ENCODE results near the gene LSM7.
"Not testable (repeated sequence)": the region's sequence is repeated elsewhere in the genome, so short reads cannot be mapped to it uniquely, and the experiment has no call there.

LSM7 gene

DNA sequence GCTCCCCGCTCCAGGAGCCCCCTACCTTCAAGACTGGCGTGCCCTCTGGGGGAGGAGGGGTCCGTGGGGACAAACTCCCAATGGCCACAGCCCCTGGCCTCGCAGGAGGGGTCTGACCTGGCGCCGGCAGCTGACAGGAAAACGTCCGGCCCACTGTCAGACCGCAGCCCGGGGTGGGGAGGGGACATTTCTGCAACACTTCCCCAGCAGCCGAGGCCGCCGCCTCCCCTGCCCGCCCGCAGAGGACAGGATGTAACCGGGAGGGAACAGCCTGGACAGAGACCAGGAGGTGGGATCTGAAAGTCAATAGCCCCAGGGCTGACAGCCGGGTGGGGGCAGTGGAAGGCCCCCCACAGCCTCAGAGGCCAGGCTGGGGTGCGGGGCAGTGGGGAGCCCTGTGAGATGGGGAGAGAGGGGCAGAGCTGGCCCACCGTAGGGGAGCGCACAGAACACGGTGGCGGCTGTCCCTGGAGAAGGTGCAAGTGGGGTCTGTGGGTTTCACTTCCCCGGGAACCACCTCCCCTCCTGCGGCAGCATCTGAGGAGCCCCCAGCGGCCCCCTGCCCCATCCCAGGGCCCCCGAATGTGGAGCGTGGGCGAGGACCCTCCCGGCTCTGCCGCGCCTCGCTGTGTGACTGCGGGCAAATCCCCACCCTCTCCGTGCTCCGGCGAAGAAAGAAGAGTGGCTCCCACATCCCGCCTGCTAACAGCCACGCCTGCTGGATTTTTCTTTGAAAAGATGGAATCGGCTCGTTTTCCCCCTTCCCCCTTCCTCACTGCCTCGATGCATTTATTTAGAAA, 46.1 kb downstream of the LSM7 start, which contains the start of gene PEAK3:
TSS of gene PEAK3 (minus strand) at position 114 of the 800 bp plus-strand sequence. CDS start 1,244 bp downstream, outside the sequence.
- DNase-seq (ENCODE audit: low spot score), result peak; percentile 38

DNA sequence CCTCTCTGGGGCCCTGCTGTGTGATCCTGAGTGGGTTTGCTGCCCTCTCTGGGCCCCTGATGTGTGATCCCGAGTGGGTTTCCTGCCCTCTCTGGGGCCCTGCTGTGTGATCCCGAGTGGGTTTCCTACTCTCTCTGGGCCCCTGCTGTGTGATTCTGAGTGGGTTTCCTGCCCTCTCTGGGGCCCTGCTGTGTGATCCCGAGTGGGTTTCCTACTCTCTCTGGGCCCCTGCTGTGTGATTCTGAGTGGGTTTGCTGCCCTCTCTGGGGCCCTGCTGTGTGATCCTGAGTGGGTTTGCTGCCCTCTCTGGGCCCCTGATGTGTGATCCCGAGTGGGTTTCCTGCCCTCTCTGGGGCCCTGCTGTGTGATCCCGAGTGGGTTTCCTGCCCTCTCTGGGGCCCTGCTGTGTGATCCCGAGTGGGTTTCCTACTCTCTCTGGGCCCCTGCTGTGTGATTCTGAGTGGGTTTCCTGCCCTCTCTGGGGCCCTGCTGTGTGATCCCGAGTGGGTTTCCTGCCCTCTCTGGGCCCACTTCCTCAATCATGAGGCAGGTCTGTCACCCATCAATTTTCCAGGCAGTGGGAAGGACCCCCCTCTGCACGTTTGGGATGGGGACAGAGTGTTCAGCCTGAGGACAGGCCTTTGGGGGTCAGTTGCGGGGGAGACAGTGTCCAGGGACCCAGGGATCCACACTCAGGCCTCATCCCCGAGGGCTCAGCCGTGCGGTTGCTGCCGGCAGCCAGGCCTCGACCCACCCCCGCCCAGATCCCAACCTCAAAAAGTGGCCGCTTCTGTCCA, 46.9 kb downstream of the LSM7 start:
- H3K36me3 Mint-ChIP-seq (ENCODE audit: low read depth); DNase-seq (ENCODE audit: low spot score); H3K27ac Mint-ChIP-seq; H3K9me3 Mint-ChIP-seq; H3K4me1 Mint-ChIP-seq (ENCODE audit: low read depth); H3K27me3 Mint-ChIP-seq (ENCODE audit: low read depth): not testable (repeated sequence)
- H3K4me3 Mint-ChIP-seq, result peak overlapping the region; percentile 73

More for the DNA sequence above, 46.1 kb downstream of the LSM7 start, which contains the start of gene PEAK3:
- H3K4me1 Mint-ChIP-seq (ENCODE audit: low read depth), result peaks cover 9% of the 10 kb centered on the region
- H3K9me3 Mint-ChIP-seq, result no peaks in the 10 kb centered on the region
- H3K27ac Mint-ChIP-seq, result peak within 1 kb of the TSS; percentile 49
- peaks cover 7% of the 10 kb centered on the region for H3K27me3 Mint-ChIP-seq (ENCODE audit: low read depth)
- H3K36me3 Mint-ChIP-seq (ENCODE audit: low read depth), result no peaks in the 10 kb centered on the region
- H3K4me3 Mint-ChIP-seq, result peak within 1 kb of the TSS; percentile 73

DNA sequence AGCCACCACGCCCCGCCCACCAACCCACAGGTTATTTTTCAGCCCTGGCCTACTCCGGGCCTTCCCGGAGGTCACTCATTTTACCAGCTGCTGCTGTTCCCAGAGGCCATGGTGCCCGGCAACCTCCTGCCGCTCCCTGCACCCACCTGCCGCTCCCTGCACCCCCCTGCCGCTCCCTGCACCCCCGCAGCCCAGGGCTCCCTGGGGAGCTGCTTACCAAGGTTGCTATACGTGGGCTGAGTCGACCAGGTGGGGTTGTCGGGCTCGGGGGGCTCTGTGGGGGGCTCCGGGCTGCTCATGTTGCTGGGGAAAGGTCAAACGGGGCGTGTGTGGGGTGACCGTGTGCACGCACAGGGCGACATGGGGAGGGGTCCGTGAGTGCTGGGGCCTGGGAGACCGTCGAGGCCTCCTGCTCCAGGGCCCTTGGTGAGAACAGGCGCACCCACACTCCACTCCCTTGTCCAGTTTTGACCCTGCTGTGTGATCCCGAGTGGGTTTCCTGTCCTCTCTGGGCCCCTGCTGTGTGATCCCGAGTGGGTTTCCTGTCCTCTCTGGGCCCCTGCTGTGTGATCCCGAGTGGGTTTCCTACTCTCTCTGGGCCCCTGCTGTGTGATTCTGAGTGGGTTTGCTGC, 47.6 kb downstream of the LSM7 start:
- Mint-ChIP-seq H3K9me3 (no peaks in the 10 kb centered on the region), H3K4me3 (no peak overlapping the region), H3K27ac (no peak overlapping the region), H3K36me3 (ENCODE audit: low read depth) (no peaks in the 10 kb centered on the region), H3K27me3 (ENCODE audit: low read depth) (peaks cover 7% of the 10 kb centered on the region), H3K4me1 (ENCODE audit: low read depth) (peaks cover 9% of the 10 kb centered on the region)
- no peak for DNase-seq (ENCODE audit: low spot score)

DNA sequence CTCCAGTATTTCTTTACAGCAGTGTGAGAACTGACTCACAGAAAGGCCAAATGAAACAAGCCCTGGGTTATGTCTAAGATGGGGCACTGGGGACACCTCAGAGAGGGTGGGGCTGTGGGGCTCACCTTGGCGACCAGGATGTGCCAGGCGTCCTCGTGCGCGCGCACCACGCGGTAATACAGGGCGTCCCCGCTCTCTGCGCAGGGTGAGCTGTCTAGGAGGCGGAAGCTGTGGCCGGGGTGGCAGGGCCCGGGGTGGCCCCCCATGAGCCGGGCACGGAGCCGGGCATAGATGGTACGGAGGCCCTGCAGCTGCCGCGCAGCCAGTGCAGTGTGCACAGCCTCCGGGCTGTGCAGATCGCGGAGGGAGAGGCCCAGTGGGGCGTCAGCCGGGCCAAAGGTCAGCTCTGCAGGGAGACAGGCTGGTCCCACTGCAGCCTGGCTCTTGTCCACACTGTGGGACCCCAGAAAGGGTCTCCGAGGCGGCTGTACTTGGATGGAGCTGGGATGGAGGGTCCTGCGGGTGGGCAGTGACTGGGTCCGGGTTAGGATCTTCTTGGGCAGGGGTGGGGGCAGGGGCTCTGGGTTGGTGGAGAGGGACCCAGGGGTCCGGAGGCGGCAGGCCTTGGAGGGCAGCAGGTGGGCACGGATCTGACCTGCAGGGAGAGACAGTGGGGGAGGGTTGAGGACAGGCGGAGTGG, 49.8 kb downstream of the LSM7 start:
- peaks cover 13% of the 10 kb centered on the region for H3K36me3 Mint-ChIP-seq (ENCODE audit: low read depth)
- peaks cover 7% of the 10 kb centered on the region for H3K27me3 Mint-ChIP-seq (ENCODE audit: low read depth)
- H3K27ac Mint-ChIP-seq, result no peak overlapping the region
- no peak for DNase-seq (ENCODE audit: low spot score)
- H3K4me1 Mint-ChIP-seq (ENCODE audit: low read depth), result peaks cover 22% of the 10 kb centered on the region
- H3K9me3 Mint-ChIP-seq, result no peaks in the 10 kb centered on the region
- no peak overlapping the region for H3K4me3 Mint-ChIP-seq

DNA sequence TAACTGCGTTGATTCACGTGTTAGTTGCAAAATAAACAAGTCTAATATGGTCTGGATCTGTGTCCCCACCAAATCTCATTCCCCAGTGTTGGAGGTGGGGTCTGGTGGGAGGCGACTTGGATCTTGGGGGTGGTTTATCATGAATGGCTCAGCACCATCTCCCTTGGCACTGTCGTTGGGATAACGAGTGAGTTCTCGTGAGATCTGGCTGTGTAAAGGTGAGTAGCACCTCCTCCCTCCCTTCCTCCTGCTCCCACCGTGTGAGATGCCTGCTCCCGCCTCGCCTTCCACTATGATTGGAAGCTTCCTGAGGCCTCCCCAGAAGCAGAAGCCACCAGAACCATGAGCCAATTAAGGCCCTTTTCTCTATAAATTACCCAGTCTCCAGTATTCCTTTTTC, 51.2 kb downstream of the LSM7 start:
- H3K36me3 Mint-ChIP-seq (ENCODE audit: low read depth), result peaks cover 22% of the 10 kb centered on the region
- peaks cover 19% of the 10 kb centered on the region for H3K4me1 Mint-ChIP-seq (ENCODE audit: low read depth)
- H3K27me3 Mint-ChIP-seq (ENCODE audit: low read depth), result no peaks in the 10 kb centered on the region

DNA sequence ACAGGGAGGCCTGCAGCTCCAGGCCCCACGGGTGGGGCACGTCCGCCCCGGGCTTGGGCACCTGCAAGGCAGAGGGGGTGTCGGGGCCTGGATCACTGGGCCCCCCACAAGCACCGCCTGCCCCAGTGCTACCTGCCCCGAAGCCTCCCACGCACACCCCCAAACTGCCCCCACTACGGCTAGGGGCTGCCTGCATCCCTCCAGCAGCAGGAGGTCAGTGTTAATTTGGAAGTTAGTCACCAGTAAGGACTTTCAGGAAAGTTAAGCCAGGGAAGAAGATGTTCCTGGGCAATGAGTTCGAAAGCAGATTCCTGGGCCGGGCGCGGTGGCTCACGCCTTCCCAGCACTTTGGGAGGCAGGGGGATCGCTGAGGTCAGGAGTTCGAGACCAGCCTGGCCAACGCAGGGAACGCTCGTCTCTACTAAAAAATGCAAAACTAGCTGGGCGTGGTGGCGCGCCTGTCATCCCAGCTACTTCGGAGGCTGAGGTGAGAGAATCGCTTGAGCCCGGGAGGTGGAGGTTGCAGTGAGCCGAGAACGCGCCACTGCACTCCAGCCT, 51.9 kb downstream of the LSM7 start:
- Mint-ChIP-seq H3K9me3 (no peaks in the 10 kb centered on the region), H3K36me3 (ENCODE audit: low read depth) (peaks cover 26% of the 10 kb centered on the region), H3K27ac (no peak overlapping the region), H3K27me3 (ENCODE audit: low read depth) (no peaks in the 10 kb centered on the region), H3K4me3 (no peak overlapping the region), H3K4me1 (ENCODE audit: low read depth) (peaks cover 21% of the 10 kb centered on the region)
- no peak for DNase-seq (ENCODE audit: low spot score)

More for the DNA sequence above, 51.2 kb downstream of the LSM7 start:
- H3K4me3 Mint-ChIP-seq, result no peak overlapping the region
- no peak for DNase-seq (ENCODE audit: low spot score)
- no peak overlapping the region for H3K27ac Mint-ChIP-seq
- H3K9me3 Mint-ChIP-seq, result no peaks in the 10 kb centered on the region

DNA sequence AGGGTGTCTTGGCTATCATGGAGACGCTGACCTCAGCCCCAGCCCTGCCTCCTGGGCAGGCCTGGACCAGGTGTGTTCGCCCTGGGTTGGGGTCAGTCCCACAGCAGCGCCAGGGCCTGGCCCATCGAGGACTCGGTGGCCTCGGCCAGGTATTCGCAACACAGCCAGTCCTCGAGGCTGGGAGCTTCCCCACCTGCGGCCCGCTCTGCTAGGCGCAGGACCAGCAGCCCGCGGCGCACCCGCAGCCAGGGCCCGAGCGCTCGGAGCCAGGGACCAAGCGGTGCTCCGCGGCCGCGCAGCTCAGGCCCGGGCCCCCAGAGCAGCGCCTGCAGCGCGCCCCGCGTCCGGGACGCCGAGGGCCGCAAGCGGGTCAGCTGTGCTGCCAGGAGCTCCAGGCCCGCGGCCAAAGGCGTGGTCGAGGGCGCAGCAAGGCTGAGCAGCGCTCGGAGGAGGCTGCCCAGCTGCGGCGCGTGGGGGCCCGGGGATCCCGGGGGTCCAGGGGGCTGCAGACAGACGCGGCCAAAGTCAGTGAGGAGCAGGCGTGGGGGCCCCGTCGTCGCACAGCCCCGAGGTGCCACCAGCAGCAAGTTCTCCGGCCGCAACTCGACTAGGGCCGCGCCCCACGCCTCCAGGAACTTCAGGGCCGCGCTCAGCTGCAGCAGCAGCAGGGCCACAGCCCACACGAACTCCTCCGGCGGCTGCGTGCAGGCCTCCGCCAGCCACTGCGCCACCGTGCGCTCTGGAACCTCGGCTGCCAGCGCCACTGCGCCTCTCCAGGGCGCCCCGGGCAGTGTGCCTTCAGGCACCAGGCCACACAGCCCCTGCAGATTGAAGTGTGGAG, 52.6 kb downstream of the LSM7 start:
- H3K4me3 Mint-ChIP-seq, result no peak overlapping the region
- H3K27me3 Mint-ChIP-seq (ENCODE audit: low read depth), result no peaks in the 10 kb centered on the region
- DNase-seq (ENCODE audit: low spot score), result no peak
- peaks cover 24% of the 10 kb centered on the region for H3K4me1 Mint-ChIP-seq (ENCODE audit: low read depth)
- no peaks in the 10 kb centered on the region for H3K9me3 Mint-ChIP-seq
- no peak overlapping the region for H3K27ac Mint-ChIP-seq
- H3K36me3 Mint-ChIP-seq (ENCODE audit: low read depth), result peaks cover 29% of the 10 kb centered on the region

DNA sequence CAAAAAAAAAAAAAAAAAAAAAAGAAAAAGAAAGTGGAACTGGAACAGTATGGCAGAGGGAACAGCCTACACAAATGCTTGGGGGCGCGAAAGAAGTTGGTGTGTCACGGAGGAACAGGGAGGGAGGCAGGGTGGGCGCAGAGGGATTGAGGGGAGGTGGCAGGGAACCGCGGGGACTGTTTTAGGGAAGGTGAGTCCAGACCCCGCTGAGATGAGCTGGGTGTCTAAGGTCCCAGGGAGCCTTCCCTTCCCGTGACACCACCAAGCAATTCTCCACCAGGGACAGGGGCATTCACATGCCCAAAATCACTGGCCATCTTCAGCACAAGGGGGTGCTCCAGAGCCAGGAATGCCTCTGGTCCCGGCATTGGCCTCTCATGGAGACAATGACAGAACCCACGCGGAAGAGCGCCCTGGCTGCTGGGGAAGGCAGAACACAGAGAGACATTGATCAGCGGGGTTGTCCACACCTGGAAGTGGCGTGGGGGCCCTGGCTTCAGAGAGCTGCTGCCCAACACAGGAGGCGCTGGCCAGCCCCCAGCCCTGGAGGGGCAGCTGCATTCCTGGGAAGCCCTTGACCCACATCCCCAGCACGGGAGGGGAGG, 53.4 kb downstream of the LSM7 start:
- DNase-seq (ENCODE audit: low spot score), result no peak
- H3K4me1 Mint-ChIP-seq (ENCODE audit: low read depth), result peaks cover 24% of the 10 kb centered on the region
- no peak overlapping the region for H3K4me3 Mint-ChIP-seq

DNA sequence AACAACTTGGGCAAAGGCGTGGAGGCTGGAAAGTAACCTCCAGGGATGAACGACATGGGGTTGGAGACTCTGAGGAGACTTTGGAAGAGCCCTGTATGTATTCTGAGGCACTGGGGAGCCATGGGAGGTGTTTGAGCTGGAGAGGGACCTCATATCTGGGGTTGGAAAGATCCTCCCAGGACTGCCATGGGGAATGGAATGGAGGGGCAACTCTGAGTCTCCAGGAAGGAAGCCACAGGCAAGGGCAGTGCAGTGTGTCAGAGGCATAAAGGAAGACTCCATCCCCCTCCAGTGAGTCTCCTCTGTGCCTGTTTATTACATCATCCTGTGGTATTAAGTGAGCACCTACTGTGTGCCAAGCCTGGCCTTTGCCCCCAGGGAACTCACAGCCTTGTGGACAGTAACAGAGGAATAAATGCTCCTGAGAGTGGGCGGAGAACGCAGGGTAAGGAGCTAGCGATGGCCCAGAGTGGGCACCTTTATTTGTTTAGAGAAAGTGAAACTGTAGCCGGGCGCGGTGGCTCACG, 54.1 kb downstream of the LSM7 start:
- Mint-ChIP-seq H3K4me1 (ENCODE audit: low read depth) (peaks cover 24% of the 10 kb centered on the region), H3K27me3 (ENCODE audit: low read depth) (no peaks in the 10 kb centered on the region), H3K36me3 (ENCODE audit: low read depth) (peaks cover 32% of the 10 kb centered on the region), H3K9me3 (no peaks in the 10 kb centered on the region), H3K4me3 (peak overlapping the region; percentile 58), H3K27ac (peak overlapping the region; percentile 79)
- no peak for DNase-seq (ENCODE audit: low spot score)

More for the DNA sequence above, 53.4 kb downstream of the LSM7 start:
- H3K9me3 Mint-ChIP-seq, result no peaks in the 10 kb centered on the region
- H3K27me3 Mint-ChIP-seq (ENCODE audit: low read depth), result no peaks in the 10 kb centered on the region
- H3K36me3 Mint-ChIP-seq (ENCODE audit: low read depth), result peaks cover 29% of the 10 kb centered on the region
- peak overlapping the region; percentile 60 for H3K27ac Mint-ChIP-seq

DNA sequence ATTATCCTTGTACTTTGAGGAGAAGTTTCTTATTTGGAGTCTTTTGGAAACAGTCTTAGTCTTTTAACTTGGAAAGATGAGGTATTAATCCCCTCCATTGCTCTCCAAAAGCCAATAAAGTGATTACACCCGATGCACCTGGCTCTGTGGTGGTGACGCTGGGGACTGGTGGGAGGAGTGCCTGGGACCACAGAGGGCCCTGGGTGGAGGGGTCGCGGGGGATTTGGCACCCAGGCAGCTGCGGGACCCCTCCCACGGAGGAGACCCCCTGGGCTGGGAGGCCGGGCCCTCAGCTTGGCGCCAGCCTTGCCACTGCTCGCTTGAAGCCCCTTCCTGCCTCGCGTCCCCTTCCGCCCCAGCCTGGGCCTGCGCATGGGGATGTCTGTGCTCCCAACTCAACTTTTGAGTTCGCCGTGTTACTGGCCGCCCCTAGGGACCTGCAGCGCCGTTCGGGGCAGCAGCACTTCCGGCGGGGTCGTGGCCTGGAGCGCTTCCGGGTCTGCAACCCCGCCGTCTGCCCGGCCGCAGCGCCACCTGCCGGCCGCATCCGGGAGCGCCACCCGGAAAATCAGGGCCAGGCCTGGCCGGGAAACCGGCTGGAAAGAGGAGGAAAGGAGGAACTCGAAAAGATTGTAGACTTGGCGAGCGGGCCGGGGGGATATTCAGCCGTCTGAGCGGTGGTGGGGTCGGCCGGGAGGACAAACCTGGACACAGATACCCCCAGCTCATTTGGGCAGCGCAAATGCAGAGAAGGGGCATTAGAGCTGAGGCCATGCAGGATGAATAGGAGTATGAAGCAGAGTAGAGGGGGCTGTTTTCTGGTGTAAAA, 54.8 kb downstream of the LSM7 start:
- Mint-ChIP-seq H3K4me3 (peak overlapping the region; percentile 72), H3K36me3 (ENCODE audit: low read depth) (peaks cover 32% of the 10 kb centered on the region), H3K4me1 (ENCODE audit: low read depth) (peaks cover 25% of the 10 kb centered on the region), H3K9me3 (no peaks in the 10 kb centered on the region), H3K27me3 (ENCODE audit: low read depth) (no peaks in the 10 kb centered on the region), H3K27ac (peak overlapping the region; percentile 79)
- DNase-seq (ENCODE audit: low spot score), result peak; percentile 76
